ENCODE measurements around the gene GAL3ST3.
"Not testable (repeated sequence)": the region's sequence is repeated elsewhere in the genome, so short reads cannot be mapped to it uniquely, and the experiment has no call there.

GAL3ST3 gene

GRCh38 chr11:66082946-66083698, 34.2 kb upstream of the GAL3ST3 start:
- H3K4me3 ChIP-seq (ENCODE audit: low read depth, low read length): no peak overlapping the region
- no peak for DNase-seq (ENCODE audit: low read depth)
- no peak for TF ChIP-seq CTCF (IDR thresholded peaks at IDR 0.05; ENCODE audit: low read depth, low read length, missing control alignments)

GRCh38 chr11:66081505-66081904, 32.5 kb upstream of the GAL3ST3 start:
- TF ChIP-seq CTCF (IDR thresholded peaks at IDR 0.05; ENCODE audit: low read depth, low read length, missing control alignments): no peak
- peak overlapping the region; percentile 17 for H3K4me3 ChIP-seq (ENCODE audit: low read depth, low read length)
- DNase-seq (ENCODE audit: low read depth): peak; percentile 70

- no peak for TF ChIP-seq CTCF (IDR thresholded peaks at IDR 0.05; ENCODE audit: low read depth, low read length, missing control alignments)
- no peak overlapping the region for H3K4me3 ChIP-seq (ENCODE audit: low read depth, low read length)
- no peak for DNase-seq (ENCODE audit: low read depth)
These were observed 31.3 kb upstream of the GAL3ST3 start for GRCh38 chr11:66080055-66080817.

- not testable (repeated sequence) for DNase-seq (ENCODE audit: low read depth); H3K4me3 ChIP-seq (ENCODE audit: low read depth, low read length)
These were observed 30.0 kb upstream of the GAL3ST3 start for GRCh38 chr11:66078949-66079348.

GRCh38 chr11:66077927-66078326, 29.0 kb upstream of the GAL3ST3 start:
- TF ChIP-seq CTCF (IDR thresholded peaks at IDR 0.05; ENCODE audit: low read depth, low read length, missing control alignments): no peak

GRCh38 chr11:66076561-66076960, 27.6 kb upstream of the GAL3ST3 start:
- no peak for TF ChIP-seq CTCF (IDR thresholded peaks at IDR 0.05; ENCODE audit: low read depth, low read length, missing control alignments)
- no peak overlapping the region for H3K4me3 ChIP-seq (ENCODE audit: low read depth, low read length)
- DNase-seq (ENCODE audit: low read depth): no peak

More at GRCh38 chr11:66077927-66078326, 29.0 kb upstream of the GAL3ST3 start:
- no peak overlapping the region for H3K4me3 ChIP-seq (ENCODE audit: low read depth, low read length)
- DNase-seq (ENCODE audit: low read depth): no peak

GRCh38 chr11:66075273-66075672, 26.3 kb upstream of the GAL3ST3 start:
- no peak for TF ChIP-seq CTCF (IDR thresholded peaks at IDR 0.05; ENCODE audit: low read depth, low read length, missing control alignments)
- DNase-seq (ENCODE audit: low read depth): no peak
- H3K4me3 ChIP-seq (ENCODE audit: low read depth, low read length): no peak overlapping the region

All from GM12864 (cell line).